Testis (tissue), 2 donors: ENCODE results near the gene ACTA1.

Experiments
- POLR2A ChIP-seq: fragments of 450-650 bp; IDR thresholded peaks from one replicate; pipeline ENCODE4 v1.6.1; 2017; ENCODE audit warnings: antibody characterized with exemption, mild to moderate bottlenecking, moderate library complexity
- TF ChIP-seq, protein P1 (sequence below), 3 experiments: fragments of 450-650 bp in 2 of 3; fragments of 200-600 bp in 1 of 3; sonication (generic) in 1 of 3; IDR thresholded peaks; one replicate each; pipeline ENCODE4 v1.5.1; 2016 to 2019; ENCODE audit warnings: antibody characterized with exemption in 3 of 3, mild to moderate bottlenecking in 2 of 3, moderate library complexity in 1 of 3

DNA sequence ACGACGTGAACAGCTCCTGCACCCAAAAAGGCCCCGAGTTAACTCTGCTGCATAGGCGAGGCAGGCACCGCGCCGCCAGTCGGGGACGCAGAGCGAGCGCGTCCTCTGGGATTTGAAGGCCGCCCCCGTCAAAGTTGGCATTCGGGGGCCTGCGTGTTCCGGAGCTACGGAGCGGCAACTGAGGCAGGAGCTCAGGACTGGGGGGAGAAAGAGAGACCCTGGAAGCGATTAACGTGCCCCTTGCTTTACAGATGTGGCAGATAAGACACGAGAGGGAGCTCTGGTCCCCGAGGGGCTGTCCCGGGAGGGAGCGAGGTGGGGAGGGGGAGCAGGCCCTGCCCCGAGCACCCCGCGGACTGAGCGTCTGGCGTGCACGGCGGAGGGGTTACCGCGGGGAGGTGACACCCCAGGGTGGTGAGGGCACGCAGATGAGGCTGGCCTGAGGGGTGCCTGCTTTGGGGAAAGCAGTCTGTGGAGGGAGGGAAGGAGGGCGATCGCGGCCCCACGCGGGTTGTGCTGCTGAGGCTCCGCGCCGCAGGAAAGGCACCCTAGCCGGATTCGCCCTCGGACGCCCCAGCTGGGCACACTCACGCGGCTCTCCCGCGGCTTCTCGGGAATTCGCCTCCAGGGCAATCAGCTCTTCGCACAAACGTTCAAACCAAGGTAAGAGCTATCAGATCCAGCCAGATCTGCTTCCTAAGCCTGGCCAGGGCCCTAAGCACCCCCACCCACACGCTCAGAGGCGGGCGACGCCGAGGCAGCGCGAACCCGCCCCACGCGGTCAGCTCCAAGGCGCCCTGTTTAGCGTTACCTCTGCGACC, 26.5 kb downstream of the ACTA1 start:
- TF ChIP-seq, protein P1, sequence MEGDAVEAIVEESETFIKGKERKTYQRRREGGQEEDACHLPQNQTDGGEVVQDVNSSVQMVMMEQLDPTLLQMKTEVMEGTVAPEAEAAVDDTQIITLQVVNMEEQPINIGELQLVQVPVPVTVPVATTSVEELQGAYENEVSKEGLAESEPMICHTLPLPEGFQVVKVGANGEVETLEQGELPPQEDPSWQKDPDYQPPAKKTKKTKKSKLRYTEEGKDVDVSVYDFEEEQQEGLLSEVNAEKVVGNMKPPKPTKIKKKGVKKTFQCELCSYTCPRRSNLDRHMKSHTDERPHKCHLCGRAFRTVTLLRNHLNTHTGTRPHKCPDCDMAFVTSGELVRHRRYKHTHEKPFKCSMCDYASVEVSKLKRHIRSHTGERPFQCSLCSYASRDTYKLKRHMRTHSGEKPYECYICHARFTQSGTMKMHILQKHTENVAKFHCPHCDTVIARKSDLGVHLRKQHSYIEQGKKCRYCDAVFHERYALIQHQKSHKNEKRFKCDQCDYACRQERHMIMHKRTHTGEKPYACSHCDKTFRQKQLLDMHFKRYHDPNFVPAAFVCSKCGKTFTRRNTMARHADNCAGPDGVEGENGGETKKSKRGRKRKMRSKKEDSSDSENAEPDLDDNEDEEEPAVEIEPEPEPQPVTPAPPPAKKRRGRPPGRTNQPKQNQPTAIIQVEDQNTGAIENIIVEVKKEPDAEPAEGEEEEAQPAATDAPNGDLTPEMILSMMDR (IDR thresholded peaks at IDR 0.05) = no peak
- TF ChIP-seq POLR2A = no peak
